SU-DHL-6 (cell line): ENCODE measurements around the gene EXOC3.

ENCODE experiments used
- CTCF ChIP-seq: fragments of 200-600 bp; sonication (generic); IDR thresholded peaks from one replicate; pipeline ENCODE4 v1.5.1; 2017; ENCODE audit warnings: antibody characterized with exemption, mild to moderate bottlenecking, low read length, moderate library complexity; ENCODE audit not compliant: insufficient read depth, poor library complexity, severe bottlenecking
- EZH2phosphoT487 ChIP-seq: fragments of 200-600 bp; sonication (generic), shearing (Covaris generic); conservative IDR thresholded peaks from 2 replicates; pipeline ENCODE4 v1.6.1; 2018; ENCODE audit warnings: mild to moderate bottlenecking, antibody characterized with exemption, low read length, moderate library complexity, mixed read lengths

GRCh38 chr5:439636-440035 is 3.3 kb upstream of the EXOC3 start:
- TF ChIP-seq CTCF (no peak), EZH2phosphoT487 (no peak)
